ENCODE data around the gene CELSR2. TPM values are rescaled to one million over a fixed set of nuclear protein-coding genes. Genes with fewer than 3 reads are reported as not detected.

CELSR2 gene
- polyA plus RNA-seq, 1 donor (not counting 4 experiments of a cell fraction or from before 2014, with no cell fraction given) = 7.3 TPM

GRCh38 chr1:109248444-109248796 lies 919 bp upstream of the CELSR2 start:
- DNase-seq (ENCODE audit: low read depth, low spot score) (no peak), FAIRE-seq (no peak)
- Histone ChIP-seq H3K27ac (ENCODE audit: control insufficient read depth, insufficient read depth, low read length) (no peak overlapping the region), H3K4me2 (ENCODE audit: control insufficient read depth, extremely low read depth, insufficient read depth, low read depth, low read length) (no peak overlapping the region), H4K20me1 (ENCODE audit: control insufficient read depth, extremely low read depth, insufficient read depth, low read length) (no peaks in the 10 kb centered on the region), H3K4me3 (ENCODE audit: control insufficient read depth in 2 of 3, extremely low read depth in 1 of 3, insufficient read depth in 2 of 3, low read depth in 1 of 3, low read length in 3 of 3) (no peak overlapping the region), H3K4me1 (ENCODE audit: control insufficient read depth, extremely low read depth, insufficient read depth, low read length) (peaks cover 13% of the 10 kb centered on the region), H3K79me2 (ENCODE audit: control insufficient read depth, insufficient read depth, low read length) (peaks cover 18% of the 10 kb centered on the region), H3K27me3 (ENCODE audit: control insufficient read depth, extremely low read depth, insufficient read depth, low read length) (no peaks in the 10 kb centered on the region), H2AFZ (ENCODE audit: control insufficient read depth, low read length) (no peak overlapping the region), H3K9me1 (ENCODE audit: control insufficient read depth, extremely low read depth, insufficient read depth, low read length) (no peaks in the 10 kb centered on the region), H3K36me3 (ENCODE audit: control insufficient read depth in 2 of 2, extremely low read depth in 1 of 2, insufficient read depth in 2 of 2, low read length in 2 of 2) (peaks cover 4 to 12% of the 10 kb centered on the region in 2 experiments), H3K9me3 (ENCODE audit: control insufficient read depth, low read depth, low read length) (no peaks in the 10 kb centered on the region), H3K9ac (ENCODE audit: control insufficient read depth, extremely low read depth, insufficient read depth, low read length) (no peak overlapping the region)
- TF ChIP-seq CTCF (optimal IDR thresholded peaks at IDR 0.05 in 1 of 3, IDR thresholded peaks at IDR 0.05 in 1 of 3, conservative IDR thresholded peaks at IDR 0.05 in 1 of 3; ENCODE audit: extremely low read depth in 1 of 3, insufficient read depth in 2 of 3, low read length in 3 of 3) (no peak), EZH2 (IDR thresholded peaks at IDR 0.05; ENCODE audit: low read length) (no peak)
- dilution Hi-C loops (cut with MboI; ENCODE audit: extremely low pct_ligation_motif_present, low sequenced_read_pairs) = no loop called here

GRCh38 chr1:109249654-109250401 lies 489 bp downstream of the CELSR2 start:
- H3K27ac ChIP-seq (ENCODE audit: control insufficient read depth, insufficient read depth, low read length) = no peak overlapping the region
- DNase-seq (ENCODE audit: low read depth, low spot score) = no peak
- FAIRE-seq = no peak
- no peaks in the 10 kb centered on the region for H4K20me1 ChIP-seq (ENCODE audit: control insufficient read depth, extremely low read depth, insufficient read depth, low read length)
- no peak for TF ChIP-seq CTCF (optimal IDR thresholded peaks at IDR 0.05 in 1 of 3, IDR thresholded peaks at IDR 0.05 in 1 of 3, conservative IDR thresholded peaks at IDR 0.05 in 1 of 3; ENCODE audit: extremely low read depth in 1 of 3, insufficient read depth in 2 of 3, low read length in 3 of 3)
- no peak for TF ChIP-seq EZH2 (IDR thresholded peaks at IDR 0.05; ENCODE audit: low read length)
- peaks cover 27% of the 10 kb centered on the region for H3K4me1 ChIP-seq (ENCODE audit: control insufficient read depth, extremely low read depth, insufficient read depth, low read length)
- H3K9me1 ChIP-seq (ENCODE audit: control insufficient read depth, extremely low read depth, insufficient read depth, low read length) = no peaks in the 10 kb centered on the region
- dilution Hi-C loops (cut with MboI; ENCODE audit: extremely low pct_ligation_motif_present, low sequenced_read_pairs) = no loop called here
- peaks cover 4 to 12% of the 10 kb centered on the region in 2 experiments for H3K36me3 ChIP-seq (ENCODE audit: control insufficient read depth in 2 of 2, extremely low read depth in 1 of 2, insufficient read depth in 2 of 2, low read length in 2 of 2)
- no peaks in the 10 kb centered on the region for H3K9me3 ChIP-seq (ENCODE audit: control insufficient read depth, low read depth, low read length)
- peak overlapping the region; percentile 78 for H3K4me2 ChIP-seq (ENCODE audit: control insufficient read depth, extremely low read depth, insufficient read depth, low read depth, low read length)
- H3K9ac ChIP-seq (ENCODE audit: control insufficient read depth, extremely low read depth, insufficient read depth, low read length) = peak overlapping the region; percentile 39
- no peak overlapping the region for H2AFZ ChIP-seq (ENCODE audit: control insufficient read depth, low read length)
- peaks cover 27% of the 10 kb centered on the region for H3K79me2 ChIP-seq (ENCODE audit: control insufficient read depth, insufficient read depth, low read length)
- H3K4me3 ChIP-seq (ENCODE audit: control insufficient read depth in 2 of 3, extremely low read depth in 1 of 3, insufficient read depth in 2 of 3, low read depth in 1 of 3, low read length in 3 of 3) = peak overlapping the region; percentile 31 to 61 (median 47)
- H3K27me3 ChIP-seq (ENCODE audit: control insufficient read depth, extremely low read depth, insufficient read depth, low read length) = no peaks in the 10 kb centered on the region

All from keratinocyte (primary cell).